SK-N-SH (cell line): ENCODE measurements around the gene RBM18. TPM values are rescaled to one million over a fixed set of nuclear protein-coding genes. Genes with fewer than 3 reads are reported as not detected.

ENCODE experiments used
- CTCF ChIA-PET: fragments of 300-600, 350-600 bp; formaldehyde crosslinking; extraction: SDS; loops from one replicate; lab custom pipeline; 2021; lab: Yijun Ruan, JAX
- POLR2A ChIA-PET: fragments of 350-600 bp; sonication (Branson Sonifier 250); formaldehyde crosslinking; extraction: SDS; loops from one replicate; lab custom pipeline; 2020; ENCODE audit warnings: antibody characterized with exemption, inconsistent platforms; lab: Yijun Ruan, JAX
- DNase-seq: peaks from one replicate; pipeline ENCODE4 v3.0.0; 2012
- H2AFZ ChIP-seq: fragments of 200-600 bp; sonication (generic); 2 replicates; pipeline ENCODE4 v1.8.1; 2016; ENCODE audit warnings: antibody characterized with exemption, mild to moderate bottlenecking, low read depth
- H3F3A ChIP-seq: fragments of 200-600 bp; sonication (generic); replicated peaks from 2 replicates; pipeline ENCODE3; 2016; ENCODE audit warnings: antibody characterized with exemption, mild to moderate bottlenecking; ENCODE audit not compliant: insufficient read depth
- H3K27ac ChIP-seq, 2 experiments: fragments of 200-500 bp in 1 of 2; fragments of 200-600 bp in 1 of 2; sonication (Bioruptor generic) in 1 of 2; sonication (generic), shearing (Covaris generic) in 1 of 2; 2 replicates each; pipeline versions ENCODE4 v1.5.1 to v1.6.1; 2014 to 2016; ENCODE audit warnings: low read depth in 2 of 2, inconsistent platforms in 1 of 2, low read length in 1 of 2, mild to moderate bottlenecking in 1 of 2, mixed read lengths in 1 of 2
- H3K27me3 ChIP-seq: fragments of 200-600 bp; sonication (generic), shearing (Covaris generic); 2 replicates; pipeline ENCODE4 v1.6.1; 2016; ENCODE audit warnings: mixed run types; ENCODE audit not compliant: insufficient read depth
- H3K36me3 ChIP-seq, 2 experiments: fragments of 200-500 bp in 1 of 2; fragments of 200-600 bp in 1 of 2; sonication (Bioruptor generic) in 1 of 2; sonication (generic) in 1 of 2; replicated peaks in 1 of 2; 2 replicates each; pipeline versions ENCODE3 to v1.5.1; 2014 to 2016; ENCODE audit warnings: low read length in 1 of 2, mild to moderate bottlenecking in 1 of 2; ENCODE audit not compliant: insufficient read depth in 2 of 2, control insufficient read depth in 1 of 2
- H3K4me1 ChIP-seq, 2 experiments: fragments of 200-500 bp in 1 of 2; fragments of 200-600 bp in 1 of 2; sonication (Bioruptor generic) in 1 of 2; sonication (generic), shearing (Covaris generic) in 1 of 2; 2 replicates each; pipeline versions ENCODE4 v1.5.1 to v1.6.1; 2014 to 2016; ENCODE audit warnings: low read depth in 1 of 2, low read length in 1 of 2, mixed run types in 1 of 2; ENCODE audit not compliant: insufficient read depth in 2 of 2, control insufficient read depth in 1 of 2
- H3K4me2 ChIP-seq: fragments of 200-600 bp; sonication (generic), shearing (Covaris generic); 2 replicates; pipeline ENCODE4 v1.6.1; 2017; ENCODE audit warnings: mixed run types
- H3K4me3 ChIP-seq, 2 experiments: fragments of 200-500 bp in 1 of 2; fragments of 200-600 bp in 1 of 2; sonication (Bioruptor generic) in 1 of 2; sonication (generic), shearing (Covaris generic) in 1 of 2; 2 replicates each; pipeline versions ENCODE4 v1.5.1 to v1.8.1; 2014 to 2016; ENCODE audit warnings: low read depth in 2 of 2, inconsistent platforms in 1 of 2, low read length in 1 of 2, mild to moderate bottlenecking in 1 of 2, mixed read lengths in 1 of 2, moderate library complexity in 1 of 2
- H3K79me2 ChIP-seq: fragments of 200-600 bp; sonication (generic); 2 replicates; pipeline ENCODE4 v1.8.1; 2017; ENCODE audit warnings: mild to moderate bottlenecking; ENCODE audit not compliant: insufficient read depth
- H3K9ac ChIP-seq: fragments of 200-600 bp; sonication (generic); 2 replicates; pipeline ENCODE4 v1.6.1; 2017; ENCODE audit warnings: mixed run types
- H3K9me2 ChIP-seq: fragments of 200-600 bp; sonication (generic); 2 replicates; pipeline ENCODE4 v1.6.1; 2017; ENCODE audit warnings: mixed run types
- H3K9me3 ChIP-seq: fragments of 200-600 bp; sonication (generic); 2 replicates; pipeline ENCODE4 v1.6.1; 2017; ENCODE audit warnings: mixed run types, mild to moderate bottlenecking, moderate library complexity
- H4K20me1 ChIP-seq: fragments of 200-600 bp; sonication (generic); 2 replicates; pipeline ENCODE4 v1.6.1; 2017; ENCODE audit warnings: mild to moderate bottlenecking, mixed run types; ENCODE audit not compliant: insufficient read depth
- ELF1 ChIP-seq: IDR thresholded peaks from 2 replicates; pipeline ENCODE4 v1.4.0; 2012
- EP300 ChIP-seq, 2 experiments: IDR thresholded peaks; 2 replicates each; pipeline versions ENCODE4 v1.4.0 to v1.6.1; 2012; ENCODE audit warnings: borderline replicate concordance in 1 of 2, low read depth in 1 of 2, low read length in 1 of 2
- FOSL2 ChIP-seq: IDR thresholded peaks from 2 replicates; pipeline ENCODE4 v1.4.0; 2012; ENCODE audit warnings: low read depth, mild to moderate bottlenecking, moderate library complexity, borderline replicate concordance
- MAX ChIP-seq: IDR thresholded peaks from 2 replicates; pipeline ENCODE4 v1.4.0; 2012; ENCODE audit warnings: low read depth
- MXI1 ChIP-seq: IDR thresholded peaks from 2 replicates; pipeline ENCODE4 v1.6.1; 2012; ENCODE audit warnings: mild to moderate bottlenecking, low read depth, low read length, improper control_type of control experiment
- NFIC ChIP-seq: IDR thresholded peaks from 2 replicates; pipeline ENCODE4 v1.4.0; 2012; ENCODE audit warnings: borderline replicate concordance
- NRF1 ChIP-seq: IDR thresholded peaks from 2 replicates; pipeline ENCODE4 v1.6.1; 2012; ENCODE audit warnings: low read depth, mild to moderate bottlenecking, low read length
- PBX3 ChIP-seq: IDR thresholded peaks from 2 replicates; pipeline ENCODE4; 2012
- POLR2AphosphoS5 ChIP-seq: IDR thresholded peaks from 2 replicates; pipeline ENCODE4 v1.6.1; 2012; ENCODE audit warnings: low read depth, low read length
- RCOR1 ChIP-seq: fragments of 150-350 bp; IDR thresholded peaks from 2 replicates; pipeline ENCODE4 v1.6.1; 2017; ENCODE audit warnings: antibody characterized with exemption, low read length
- REST ChIP-seq: IDR thresholded peaks from 2 replicates; pipeline ENCODE4 v1.6.1; 2012; ENCODE audit warnings: mild to moderate bottlenecking, low read depth, low read length, moderate library complexity
- RXRA ChIP-seq: IDR thresholded peaks from 2 replicates; pipeline ENCODE4 v1.4.0; 2012; ENCODE audit warnings: low read depth, mild to moderate bottlenecking, borderline replicate concordance
- SIN3A ChIP-seq: IDR thresholded peaks from 2 replicates; pipeline ENCODE4 v1.6.1; 2012; ENCODE audit warnings: low read depth, mild to moderate bottlenecking, low read length, moderate library complexity, borderline replicate concordance
- TCF12 ChIP-seq: IDR thresholded peaks from 2 replicates; pipeline ENCODE4 v1.4.0; 2012
- YY1 ChIP-seq: IDR thresholded peaks from 2 replicates; pipeline ENCODE4 v1.4.0; 2012; ENCODE audit warnings: low read depth, mild to moderate bottlenecking
- WGBS: methylation state at CpG from one replicate; pipeline ENCODE4 v1.1.6; 2017; ENCODE audit warnings: low lambda C conversion rate; 5-methylcytosine and 5-hydroxymethylcytosine counted together
- polyA plus RNA-seq, 3 experiments: library from polyadenylated mRNA; depleted of rRNA; stranded (reverse); fragments of >200 nt; gene quantifications; 2 replicates each; pipeline ENCODE4 v1.2.3, GENCODE V29; 2012

The RBM18 gene
- polyA plus RNA-seq, 1 of the 3 experiments (the other 2 are of a cell fraction): 8.2 TPM

DNA sequence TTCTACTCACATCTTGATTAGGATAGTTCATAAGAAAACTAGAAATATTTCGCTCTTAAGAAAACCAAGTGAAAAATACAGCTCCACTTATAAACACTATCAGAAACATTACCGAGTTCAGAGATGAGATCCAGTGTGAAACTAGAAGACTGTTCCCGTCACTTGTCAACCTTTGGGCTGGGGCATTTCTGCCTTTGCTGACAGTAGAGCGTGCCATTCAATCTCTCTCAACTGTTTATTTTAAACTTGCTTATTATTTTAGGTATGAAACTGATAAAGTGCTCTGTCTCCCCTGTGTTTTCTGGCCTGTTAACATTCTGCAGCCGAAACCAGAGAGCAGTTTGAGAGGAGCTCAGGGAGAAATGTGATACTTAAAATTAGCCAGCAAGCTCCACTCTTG, 16.7 kb upstream of the RBM18 start:
- H3K79me2 ChIP-seq: peaks cover 38% of the 10 kb centered on the region
- H3K9ac ChIP-seq: no peak overlapping the region

More for the DNA sequence above, 16.7 kb upstream of the RBM18 start:
- no peaks in the 10 kb centered on the region for H3F3A ChIP-seq
- no peak for TF ChIP-seq TCF12
- no peak for TF ChIP-seq MXI1
- TF ChIP-seq SIN3A: no peak
- no peak for TF ChIP-seq ELF1
- no peak for TF ChIP-seq RXRA
- no peak for TF ChIP-seq YY1
- TF ChIP-seq PBX3: no peak
- no peak for TF ChIP-seq MAX
- TF ChIP-seq NRF1: no peak
- TF ChIP-seq POLR2AphosphoS5: no peak
- TF ChIP-seq RCOR1: no peak
- TF ChIP-seq FOSL2: no peak
- TF ChIP-seq REST: no peak
- TF ChIP-seq NFIC: no peak
- no peak for TF ChIP-seq EP300 (IDR thresholded peaks at IDR 0.05; ENCODE audit: borderline replicate concordance in 1 of 2, low read depth in 1 of 2, low read length in 1 of 2)
- ChIA-PET POLR2A (no interaction called here), CTCF (interaction anchor here (0.8 to 2.1 kb wide), 3 partner anchors 11 to 182 kb away, joined by 3 to 7 read pairs (median 4); no protein-coding TSS in a partner anchor)
- H3K27ac ChIP-seq: no peak overlapping the region
- H4K20me1 ChIP-seq: no peaks in the 10 kb centered on the region; the same call in 1 of the 2 replicates
- 0 out of 2 replicates have a peak, but pooled peaks cover 6% of the 10 kb centered on the region for H3K9me3 ChIP-seq
- no peak overlapping the region for H3K4me2 ChIP-seq
- no peaks in the 10 kb centered on the region; a peak in 1 of 4 replicates for H3K4me1 ChIP-seq
- 95% methylated on average over 5 of the region's 5 CpGs for WGBS
- no peaks in the 10 kb centered on the region for H3K9me2 ChIP-seq
- no peak overlapping the region for H2AFZ ChIP-seq
- peaks cover 41 to 46% of the 10 kb centered on the region in 2 experiments for H3K36me3 ChIP-seq
- no peaks in the 10 kb centered on the region for H3K27me3 ChIP-seq
- no peak for DNase-seq
- H3K4me3 ChIP-seq: no peak overlapping the region
